HepG2 (cell line): ENCODE results near the gene EPO. TPM values are rescaled to one million over a fixed set of nuclear protein-coding genes. Genes with fewer than 3 reads are reported as not detected.

ENCODE experiments used
- KDM3A ChIP-seq: IDR thresholded peaks from 2 replicates; pipeline ENCODE4 v1.6.1; 2018; ENCODE audit warnings: low read depth, missing compliant biosample characterization
- MAFF ChIP-seq: IDR thresholded peaks from 2 replicates; pipeline ENCODE4 v1.6.1; 2011; ENCODE audit warnings: low read depth, low read length, improper control_type of control experiment
- MEF2D ChIP-seq: sonication (generic); formaldehyde crosslinking; IDR thresholded peaks from 2 replicates; pipeline ENCODE4 v1.5.1; 2020; ENCODE audit warnings: mild to moderate bottlenecking, missing genetic modification reagents
- MLXIP ChIP-seq: sonication (generic); formaldehyde crosslinking; IDR thresholded peaks from 2 replicates; pipeline ENCODE4 v1.9.0; 2021; ENCODE audit warnings: missing genetic modification reagents, borderline replicate concordance
- REST ChIP-seq, 2 experiments: IDR thresholded peaks; 2 replicates each; pipeline ENCODE4 v1.6.1; 2011 to 2012; ENCODE audit warnings: low read length in 2 of 2, borderline replicate concordance in 1 of 2, low read depth in 1 of 2, mild to moderate bottlenecking in 1 of 2, moderate library complexity in 1 of 2
- RFXAP ChIP-seq: sonication (generic); formaldehyde crosslinking; IDR thresholded peaks from 2 replicates; pipeline ENCODE4 v1.4.0; 2020; ENCODE audit warnings: missing genetic modification reagents, borderline replicate concordance
- ZMAT5 ChIP-seq: sonication (generic); formaldehyde crosslinking; IDR thresholded peaks from 2 replicates; pipeline ENCODE4 v1.5.0; 2020; ENCODE audit warnings: mild to moderate bottlenecking, low read depth, missing genetic modification reagents, borderline replicate concordance
- ZNF614 ChIP-seq: IDR thresholded peaks from 2 replicates; pipeline ENCODE4 v1.6.1; 2018; ENCODE audit warnings: missing biosample characterization, missing genetic modification reagents, inconsistent platforms, borderline replicate concordance
- ZNF660 ChIP-seq: sonication (generic); formaldehyde crosslinking; IDR thresholded peaks from 2 replicates; pipeline ENCODE4 v1.5.1; 2020; ENCODE audit warnings: mild to moderate bottlenecking, low read depth, missing genetic modification reagents, borderline replicate concordance
- polyA plus RNA-seq, 8 experiments: library from polyadenylated mRNA; depleted of rRNA in 3 of 8; stranded (reverse) in 7 of 8; unstranded in 1 of 8; fragments of >200 nt; fragmentation: Illumina TruSeq in 4 of 8; extraction: Trizol in 4 of 8; gene quantifications; 2 replicates each; pipeline versions ENCODE4 v1.2.1 to v1.2.3, GENCODE V29; 2011 to 2016; ENCODE audit warnings: low read depth in 4 of 8, missing spikeins in 1 of 8, mixed read lengths in 1 of 8; ENCODE audit not compliant: insufficient read depth in 1 of 8
- total RNA-seq, 5 experiments: library from RNA; depleted of rRNA; stranded (reverse); fragments of >200 nt; fragmentation: Illumina TruSeq; extraction: Trizol; gene quantifications; 2 replicates each; pipeline ENCODE4 v1.2.3, GENCODE V29; 2016; ENCODE audit warnings: low read depth in 1 of 5

Gene EPO
- total and polyA plus RNA-seq, 2 of the 13 experiments (the other 11 are each of a cell fraction or from before 2014, with no cell fraction given): 10.3 to 25.7 TPM

- no peak for TF ChIP-seq REST (IDR thresholded peaks at IDR 0.05; ENCODE audit: borderline replicate concordance in 1 of 2, low read depth in 1 of 2, low read length in 2 of 2)
- TF ChIP-seq MEF2D (CRISPR knock-in tag): no peak
- no peak for TF ChIP-seq ZNF660 (CRISPR knock-in tag)
- TF ChIP-seq MAFF: no peak
- TF ChIP-seq RFXAP: no peak
- TF ChIP-seq ZMAT5 (CRISPR knock-in tag): no peak
- TF ChIP-seq ZNF614 (CRISPR knock-in tag): no peak
- TF ChIP-seq KDM3A (CRISPR knock-in tag): no peak
- TF ChIP-seq MLXIP (CRISPR knock-in tag): no peak
Measured at GRCh38 chr7:100711369-100711768, 8.9 kb upstream of the EPO start (continued).
